Neural cell (in vitro differentiated cells): Measurements from ENCODE around the gene TXNDC17. TPM values are rescaled to one million over a fixed set of nuclear protein-coding genes. Genes with fewer than 3 reads are reported as not detected.
A peak's percentile ranks its signal among the peaks of the same experiment; 100 is the strongest.

ENCODE experiments used
- H2AFZ ChIP-seq: fragments of 200-600, 300-800 bp; sonication (generic), shearing (Covaris generic); 2 replicates; pipeline ENCODE4 v1.6.0; 2014; ENCODE audit warnings: low read depth, mild to moderate bottlenecking, antibody characterized with exemption, low read length, moderate library complexity
- H3F3A ChIP-seq: fragments of 200-600 bp; shearing (Covaris generic); 2 replicates; pipeline ENCODE4 v1.6.1; 2016; ENCODE audit warnings: mild to moderate bottlenecking, moderate library complexity, mixed read lengths, antibody characterized with exemption, low read length; ENCODE audit not compliant: insufficient read depth, poor library complexity, severe bottlenecking
- H3K27ac ChIP-seq: fragments of 200-600, 300-800 bp; sonication (generic), shearing (Covaris generic); 2 replicates; pipeline ENCODE4 v1.5.1; 2014; ENCODE audit warnings: mild to moderate bottlenecking, low read length, moderate library complexity
- H3K27me3 ChIP-seq: fragments of 300-800, 200-600 bp; sonication (generic), shearing (Covaris generic); 2 replicates; pipeline ENCODE4 v1.6.0; 2014; ENCODE audit warnings: mild to moderate bottlenecking, low read depth, low read length, moderate library complexity; ENCODE audit not compliant: insufficient read depth
- H3K36me3 ChIP-seq: fragments of 300-800, 200-600 bp; sonication (generic), shearing (Covaris generic); 2 replicates; pipeline ENCODE4 v1.5.1; 2014; ENCODE audit warnings: mild to moderate bottlenecking, antibody characterized with exemption, low read length, moderate library complexity; ENCODE audit not compliant: insufficient read depth
- H3K4me2 ChIP-seq: fragments of 300-800, 200-600 bp; sonication (generic), shearing (Covaris generic); 2 replicates; pipeline ENCODE4 v1.6.0; 2014; ENCODE audit warnings: mild to moderate bottlenecking, low read length
- H3K4me3 ChIP-seq: fragments of 300-800, 200-600 bp; sonication (generic), shearing (Covaris generic); 2 replicates; pipeline ENCODE4 v1.5.1; 2014; ENCODE audit warnings: mild to moderate bottlenecking, low read length, moderate library complexity
- H3K79me2 ChIP-seq: fragments of 200-600 bp; shearing (Covaris generic); replicated peaks from 2 replicates; pipeline ENCODE4 v1.6.0; 2014; ENCODE audit warnings: mild to moderate bottlenecking, low read length, moderate library complexity; ENCODE audit not compliant: insufficient read depth
- H3K9ac ChIP-seq: fragments of 300-800, 200-600 bp; sonication (generic), shearing (Covaris generic); 2 replicates; pipeline ENCODE4 v1.6.1; 2016; ENCODE audit warnings: mild to moderate bottlenecking, low read length, mixed read lengths
- H3K9me2 ChIP-seq: fragments of 200-600 bp; shearing (Covaris generic); 2 replicates; pipeline ENCODE4 v1.6.1; 2016; ENCODE audit warnings: mild to moderate bottlenecking, low read length, mixed read lengths; ENCODE audit not compliant: insufficient read depth
- H3K9me3 ChIP-seq: fragments of 200-600, 300-800 bp; sonication (generic), shearing (Covaris generic); 2 replicates; pipeline ENCODE4 v1.6.1; 2016; ENCODE audit warnings: mild to moderate bottlenecking, mixed run types, low read length, moderate library complexity, mixed read lengths
- H4K20me1 ChIP-seq: fragments of 200-600 bp; shearing (Covaris generic); 2 replicates; pipeline ENCODE4 v1.6.1; 2016; ENCODE audit warnings: mild to moderate bottlenecking, mixed run types; ENCODE audit not compliant: insufficient read depth
- CTCF ChIP-seq: fragments of 450-650 bp; IDR thresholded peaks from 2 replicates; pipeline ENCODE4 v1.5.1; 2014; ENCODE audit warnings: antibody characterized with exemption, mild to moderate bottlenecking, moderate library complexity; ENCODE audit not compliant: poor library complexity, severe bottlenecking
- EP300 ChIP-seq: fragments of 450-650 bp; conservative IDR thresholded peaks from 2 replicates; pipeline ENCODE4 v1.6.1; 2014; ENCODE audit warnings: antibody characterized with exemption, mild to moderate bottlenecking, moderate library complexity; ENCODE audit not compliant: poor library complexity, severe bottlenecking
- EZH2 ChIP-seq: fragments of 200-600, 300-800 bp; shearing (Covaris generic), sonication (generic); IDR thresholded peaks from 2 replicates; pipeline ENCODE4 v1.6.1; 2014; ENCODE audit warnings: antibody characterized with exemption, low read length, borderline replicate concordance, mild to moderate bottlenecking; ENCODE audit not compliant: insufficient read depth, poor library complexity, severe bottlenecking
- MXI1 ChIP-seq: fragments of 450-650 bp; conservative IDR thresholded peaks from 2 replicates; pipeline ENCODE4 v1.6.1; 2014; ENCODE audit warnings: antibody characterized with exemption, mild to moderate bottlenecking; ENCODE audit not compliant: poor library complexity, severe bottlenecking
- POLR2AphosphoS5 ChIP-seq: IDR thresholded peaks from 2 replicates; pipeline ENCODE4 v1.6.1; 2012
- RAD21 ChIP-seq: fragments of 450-650 bp; conservative IDR thresholded peaks from 2 replicates; pipeline ENCODE4 v1.6.1; 2014; ENCODE audit warnings: antibody characterized with exemption, mild to moderate bottlenecking, moderate library complexity
- REST ChIP-seq: IDR thresholded peaks from 2 replicates; pipeline ENCODE4 v1.6.1; 2012; ENCODE audit warnings: borderline replicate concordance
- SMC3 ChIP-seq: fragments of 450-650 bp; conservative IDR thresholded peaks from 2 replicates; pipeline ENCODE4 v1.6.1; 2014; ENCODE audit warnings: antibody characterized with exemption, mild to moderate bottlenecking, moderate library complexity; ENCODE audit not compliant: poor library complexity
- TAF1 ChIP-seq: IDR thresholded peaks from 2 replicates; pipeline ENCODE4 v1.6.1; 2012; ENCODE audit warnings: low read depth
- polyA plus RNA-seq: library from polyadenylated mRNA; depleted of rRNA; stranded (reverse); fragments of >200 nt; gene quantifications from 2 replicates; pipeline ENCODE4 v1.2.3, GENCODE V29; 2014

Gene TXNDC17
- polyA plus RNA-seq, 1 donor from 2014 or later: 216 TPM

- H4K20me1 ChIP-seq: no peaks in the 10 kb centered on the region
- H3K36me3 ChIP-seq: no peaks in the 10 kb centered on the region
- TF ChIP-seq TAF1 (no peak), REST (no peak), EZH2 (no peak), MXI1 (no peak), CTCF (no peak)
- no peaks in the 10 kb centered on the region for H3K27me3 ChIP-seq
- peak overlapping the region; percentile 81 for H3K4me3 ChIP-seq
- H3K9ac ChIP-seq: peak overlapping the region; percentile 95
- H2AFZ ChIP-seq: peak overlapping the region; percentile 71
- H3K9me2 ChIP-seq: no peaks in the 10 kb centered on the region
- peak overlapping the region; percentile 90 for H3K27ac ChIP-seq
- no peaks in the 10 kb centered on the region for H3K9me3 ChIP-seq
- peaks cover 4% of the 10 kb centered on the region for H3F3A ChIP-seq
- peak overlapping the region; percentile 95 for H3K4me2 ChIP-seq
- peaks cover 32% of the 10 kb centered on the region for H3K79me2 ChIP-seq
These were observed 999 bp upstream of the TXNDC17 start for GRCh38 chr17:6639586-6640535.

GRCh38 chr17:6641247-6641863 lies 495 bp downstream of the TXNDC17 start:
- Histone ChIP-seq H3K9me2 (no peaks in the 10 kb centered on the region), H4K20me1 (no peaks in the 10 kb centered on the region), H3K9me3 (no peaks in the 10 kb centered on the region), H3F3A (peaks cover 4% of the 10 kb centered on the region), H3K36me3 (no peaks in the 10 kb centered on the region), H3K9ac (peak overlapping the region; percentile 95), H3K27me3 (no peaks in the 10 kb centered on the region), H3K4me3 (peak overlapping the region; percentile 81), H3K27ac (peak overlapping the region; percentile 90), H3K79me2 (peaks cover 32% of the 10 kb centered on the region), H3K4me2 (peak overlapping the region; percentile 98), H2AFZ (peak overlapping the region; percentile 71)
- TF ChIP-seq RAD21: no peak
- no peak for TF ChIP-seq MXI1
- TF ChIP-seq SMC3: no peak
- no peak for TF ChIP-seq TAF1
- no peak for TF ChIP-seq EP300
- no peak for TF ChIP-seq CTCF
- no peak for TF ChIP-seq EZH2
- TF ChIP-seq POLR2AphosphoS5: no peak
